WTC11 (cell line): ENCODE measurements around the gene COX8C. TPM values are rescaled to one million over a fixed set of nuclear protein-coding genes. Genes with fewer than 3 reads are reported as not detected.
A peak's percentile ranks its signal among the peaks of the same experiment; 100 is the strongest.

ENCODE experiments used
- ATAC-seq: fragments of 200-7000 bp; cut with Tn5 transposase; 2 replicates; pipeline ENCODE4 v1.10.0; 2021; ENCODE audit warnings: mild to moderate bottlenecking, moderate library complexity
- CTCF ChIA-PET: fragments of 300-600 bp; sonication (Branson Sonifier 250); formaldehyde crosslinking; loops from one replicate; lab custom pipeline; 2021; ENCODE audit warnings: antibody characterized with exemption; lab: Charles Lee
- POLR2A ChIA-PET: fragments of 350-600 bp; sonication (Branson Sonifier 250); formaldehyde crosslinking; loops from one replicate; lab custom pipeline; 2021; ENCODE audit warnings: antibody characterized with exemption; lab: Charles Lee
- DNase-seq: peaks from one replicate; pipeline ENCODE4 v3.0.0; 2021; ENCODE audit warnings: low spot score
- H3K27ac Mint-ChIP-seq: 2 replicates; pipeline ENCODE4 v1.8.0; 2021; ENCODE audit warnings: mixed read lengths
- H3K27me3 Mint-ChIP-seq: 2 replicates; pipeline ENCODE4 v1.8.0; 2021; ENCODE audit warnings: low read depth, mild to moderate bottlenecking, moderate library complexity, mixed read lengths
- H3K36me3 Mint-ChIP-seq: 2 replicates; pipeline ENCODE4 v1.8.0; 2021; ENCODE audit warnings: mixed read lengths
- H3K4me1 Mint-ChIP-seq: 2 replicates; pipeline ENCODE4 v1.8.0; 2022; ENCODE audit warnings: mixed read lengths
- H3K4me3 Mint-ChIP-seq: 2 replicates; pipeline ENCODE4 v1.8.0; 2021; ENCODE audit warnings: mild to moderate bottlenecking, moderate library complexity, mixed read lengths
- H3K9me3 Mint-ChIP-seq: 2 replicates; pipeline ENCODE4 v1.8.0; 2021; ENCODE audit warnings: mixed read lengths
- ARID4B ChIP-seq: sonication (generic); formaldehyde crosslinking; IDR thresholded peaks from 2 replicates; pipeline ENCODE4 v1.8.0; 2023; ENCODE audit warnings: missing genetic modification reagents, mild to moderate bottlenecking, borderline replicate concordance
- E2F4 ChIP-seq: sonication (generic); formaldehyde crosslinking; IDR thresholded peaks from 2 replicates; pipeline ENCODE4 v1.8.1; 2022; ENCODE audit warnings: low read depth, mild to moderate bottlenecking, moderate library complexity, missing genetic modification reagents, borderline replicate concordance
- ERG ChIP-seq: fragments of 250-450 bp; sonication (Bioruptor Pico); IDR thresholded peaks from 2 replicates; pipeline ENCODE4 v1.8.0; 2021; ENCODE audit warnings: mild to moderate bottlenecking
- FOXJ3 ChIP-seq: sonication (generic); formaldehyde crosslinking; IDR thresholded peaks from 2 replicates; pipeline ENCODE4 v1.9.0; 2021; ENCODE audit warnings: missing genetic modification reagents, mild to moderate bottlenecking, borderline replicate concordance
- FOXP1 ChIP-seq: sonication (generic); formaldehyde crosslinking; IDR thresholded peaks from 2 replicates; pipeline ENCODE4 v1.8.0; 2022; ENCODE audit warnings: missing genetic modification reagents, mild to moderate bottlenecking, moderate library complexity, borderline replicate concordance
- MLX ChIP-seq: sonication (generic); formaldehyde crosslinking; IDR thresholded peaks from 2 replicates; pipeline ENCODE4 v1.8.1; 2023; ENCODE audit warnings: mild to moderate bottlenecking, missing genetic modification reagents, moderate library complexity
- NFATC4 ChIP-seq: fragments of 250-450 bp; sonication (Bioruptor Pico); IDR thresholded peaks from 2 replicates; pipeline ENCODE4 v1.9.0; 2021; ENCODE audit warnings: mild to moderate bottlenecking
- NR1H2 ChIP-seq: sonication (generic); formaldehyde crosslinking; IDR thresholded peaks from 2 replicates; pipeline ENCODE4 v1.9.0; 2021; ENCODE audit warnings: mild to moderate bottlenecking, moderate library complexity, missing genetic modification reagents
- NR2C2 ChIP-seq: sonication (generic); formaldehyde crosslinking; IDR thresholded peaks from 2 replicates; pipeline ENCODE4 v1.8.0; 2022; ENCODE audit warnings: mild to moderate bottlenecking, missing genetic modification reagents
- NR3C1 ChIP-seq: sonication (generic); formaldehyde crosslinking; conservative IDR thresholded peaks from 2 replicates; pipeline ENCODE4 v1.8.1; 2023; ENCODE audit warnings: low read depth, mild to moderate bottlenecking, missing genetic modification reagents
- PREB ChIP-seq: sonication (generic); formaldehyde crosslinking; IDR thresholded peaks from 2 replicates; pipeline ENCODE4 v1.8.1; 2022; ENCODE audit warnings: mild to moderate bottlenecking, missing genetic modification reagents, moderate library complexity, borderline replicate concordance
- RORB ChIP-seq: fragments of 250-450 bp; sonication (Bioruptor Pico); IDR thresholded peaks from 2 replicates; pipeline ENCODE4 v1.9.0; 2021; ENCODE audit warnings: mild to moderate bottlenecking
- SMAD4 ChIP-seq: sonication (generic); formaldehyde crosslinking; IDR thresholded peaks from 2 replicates; pipeline ENCODE4 v1.8.0; 2022; ENCODE audit warnings: mild to moderate bottlenecking, missing genetic modification reagents
- SOX15 ChIP-seq: fragments of 250-450 bp; sonication (Bioruptor Pico); IDR thresholded peaks from 2 replicates; pipeline ENCODE4 v1.9.0; 2021; ENCODE audit warnings: mild to moderate bottlenecking
- TCF7 ChIP-seq: sonication (generic); formaldehyde crosslinking; IDR thresholded peaks from 2 replicates; pipeline ENCODE4 v1.8.0; 2022; ENCODE audit warnings: mild to moderate bottlenecking, low read depth, missing genetic modification reagents, moderate library complexity
- TEAD4 ChIP-seq: sonication (generic); formaldehyde crosslinking; IDR thresholded peaks from 2 replicates; pipeline ENCODE4 v1.8.0; 2022; ENCODE audit warnings: mild to moderate bottlenecking, missing genetic modification reagents
- USF1 ChIP-seq: sonication (generic); formaldehyde crosslinking; IDR thresholded peaks from 2 replicates; pipeline ENCODE4 v1.8.0; 2022; ENCODE audit warnings: mild to moderate bottlenecking, missing genetic modification reagents
- USF2 ChIP-seq: sonication (generic); formaldehyde crosslinking; IDR thresholded peaks from 2 replicates; pipeline ENCODE4 v1.8.1; 2023; ENCODE audit warnings: mild to moderate bottlenecking, missing genetic modification reagents, moderate library complexity
- ZBTB21 ChIP-seq: sonication (generic); formaldehyde crosslinking; IDR thresholded peaks from 2 replicates; pipeline ENCODE4 v1.8.1; 2023; ENCODE audit warnings: mild to moderate bottlenecking, missing genetic modification reagents, borderline replicate concordance
- ZNF281 ChIP-seq: sonication (generic); formaldehyde crosslinking; IDR thresholded peaks from 2 replicates; pipeline ENCODE4 v1.8.0; 2023; ENCODE audit warnings: mild to moderate bottlenecking, missing genetic modification reagents
- ZNF671 ChIP-seq: fragments of 250-450 bp; sonication (Bioruptor Pico); IDR thresholded peaks from 2 replicates; pipeline ENCODE4 v1.8.0; 2021; ENCODE audit warnings: mild to moderate bottlenecking
- total RNA-seq: library from RNA; stranded (reverse); gene quantifications from 3 replicates; pipeline ENCODE4 v1.2.3, GENCODE V29; 2021

The COX8C gene
- total RNA-seq, 1 experiment from 2014 or later: not detected

GRCh38 chr14:93330609-93331000 is 16.4 kb upstream of the COX8C start (continued):
- TF ChIP-seq USF1 (CRISPR knock-in tag) (no peak), NR1H2 (no peak), FOXJ3 (CRISPR knock-in tag) (no peak), NFATC4 (no peak), NR2C2 (CRISPR knock-in tag) (no peak), FOXP1 (CRISPR knock-in tag) (no peak), RORB (no peak), ARID4B (CRISPR knock-in tag) (no peak), SMAD4 (CRISPR knock-in tag) (no peak)

- no peak for TF ChIP-seq TCF7 (CRISPR knock-in tag)
- no peak for TF ChIP-seq PREB (CRISPR knock-in tag)
- no peak for TF ChIP-seq TEAD4 (CRISPR knock-in tag)
- TF ChIP-seq ERG (CRISPR knock-in tag): no peak
- no peak for TF ChIP-seq USF2 (CRISPR knock-in tag)
- TF ChIP-seq ZNF281: no peak
- no peak for TF ChIP-seq E2F4 (CRISPR knock-in tag)
- TF ChIP-seq SOX15 (CRISPR knock-in tag): no peak
- TF ChIP-seq NR3C1 (CRISPR knock-in tag): no peak
- no peak for TF ChIP-seq ZBTB21 (CRISPR knock-in tag)
- TF ChIP-seq FOXJ3 (CRISPR knock-in tag): no peak
- TF ChIP-seq MLX (CRISPR knock-in tag): no peak
- TF ChIP-seq NFATC4: no peak
- TF ChIP-seq ZNF671 (CRISPR knock-in tag): no peak
- peak overlapping the region; percentile 89 for H3K4me3 Mint-ChIP-seq
- CTCF ChIA-PET: interaction anchor here (1.0 kb wide), 1 partner anchor 124 kb away, joined by 5 read pairs; the partner anchor contains the start of gene UBR7
These were observed 15.8 kb upstream of the COX8C start for GRCh38 chr14:93331002-93331727.

More at GRCh38 chr14:93331002-93331727, 15.8 kb upstream of the COX8C start:
- POLR2A ChIA-PET: no interaction called here
- peaks cover 11% of the 10 kb centered on the region for H3K36me3 Mint-ChIP-seq
- H3K4me1 Mint-ChIP-seq: peaks cover 43% of the 10 kb centered on the region
- ATAC-seq (no peak), DNase-seq (no peak)
- H3K9me3 Mint-ChIP-seq: peaks cover 4% of the 10 kb centered on the region
- H3K27ac Mint-ChIP-seq: no peak overlapping the region
- no peaks in the 10 kb centered on the region for H3K27me3 Mint-ChIP-seq
